Gastroesophageal sphincter (tissue), 4 donors: ENCODE measurements around the gene REEP3. TPM values are rescaled to one million over a fixed set of nuclear protein-coding genes. Genes with fewer than 3 reads are reported as not detected.

Source experiments
- ATAC-seq: fragments of 150-250 bp; one replicate; pipeline ENCODE4 v1.9.1; 2016; ENCODE audit warnings: mild to moderate bottlenecking, moderate library complexity
- H3K27ac ChIP-seq, 4 donors: fragments of 200-600 bp; sonication (generic) in 3 of 4; 1 replicate in 3 of 4; 2 replicates in 1 of 4; pipeline ENCODE4 v1.5.1; 2016 to 2019
- H3K27me3 ChIP-seq: fragments of 200-600 bp; sonication (generic); one replicate; pipeline ENCODE4 v1.5.1; 2019
- H3K36me3 ChIP-seq, 2 donors: fragments of 200-600 bp; sonication (generic); one replicate each; pipeline ENCODE4 v1.5.1; 2019; ENCODE audit warnings: control low read depth in 1 of 2
- H3K4me1 ChIP-seq, 3 donors: fragments of 200-600 bp; sonication (generic); 1 replicate in 2 of 3; 2 replicates in 1 of 3; pipeline ENCODE4 v1.5.1; 2016 to 2019; ENCODE audit warnings: control low read depth in 2 of 3
- H3K4me3 ChIP-seq, 2 donors: fragments of 200-600 bp; sonication (generic); one replicate each; pipeline ENCODE4 v1.5.1; 2019; ENCODE audit warnings: mild to moderate bottlenecking in 1 of 2, moderate library complexity in 1 of 2
- H3K9me3 ChIP-seq, 3 donors: fragments of 200-600 bp; sonication (generic); one replicate each; pipeline ENCODE4 v1.5.1; 2017 to 2019; ENCODE audit warnings: control low read depth in 2 of 3
- EP300 ChIP-seq: sonication (generic); formaldehyde crosslinking; IDR thresholded peaks from one replicate; pipeline ENCODE4 v1.6.1; 2017; ENCODE audit warnings: antibody characterized with exemption, mild to moderate bottlenecking
- POLR2A ChIP-seq, 2 donors: fragments of 450-650 bp; IDR thresholded peaks; one replicate each; pipeline ENCODE4 v1.6.1; 2017; ENCODE audit warnings: antibody characterized with exemption in 2 of 2, mild to moderate bottlenecking in 2 of 2, moderate library complexity in 1 of 2
- POLR2AphosphoS5 ChIP-seq: sonication (generic); formaldehyde crosslinking; IDR thresholded peaks from one replicate; pipeline ENCODE4 v1.6.1; 2017; ENCODE audit warnings: antibody characterized with exemption
- WGBS, 2 donors: methylation state at CpG; one replicate each; pipeline ENCODE4 v1.1.5; 2018; ENCODE audit warnings: low coverage in 1 of 2; 5-methylcytosine and 5-hydroxymethylcytosine counted together
- total RNA-seq, 4 donors: library from RNA; depleted of rRNA; stranded (reverse); fragments of >200 nt; gene quantifications; one replicate each; pipeline ENCODE4 v1.1.0, GENCODE V29; 2016
- TF ChIP-seq, protein P1 (sequence below), 4 experiments: fragments of 200-600 bp in 2 of 4; fragments of 450-650 bp in 2 of 4; sonication (generic) in 1 of 4; IDR thresholded peaks; one replicate each; pipeline ENCODE4 v1.5.1; 2017 to 2019; ENCODE audit warnings: antibody characterized with exemption in 4 of 4, mild to moderate bottlenecking in 2 of 4, moderate library complexity in 2 of 4

REEP3 gene
- total RNA-seq, 4 donors from 2014 or later, result 86.1 to 129 (median 97.3) TPM

DNA sequence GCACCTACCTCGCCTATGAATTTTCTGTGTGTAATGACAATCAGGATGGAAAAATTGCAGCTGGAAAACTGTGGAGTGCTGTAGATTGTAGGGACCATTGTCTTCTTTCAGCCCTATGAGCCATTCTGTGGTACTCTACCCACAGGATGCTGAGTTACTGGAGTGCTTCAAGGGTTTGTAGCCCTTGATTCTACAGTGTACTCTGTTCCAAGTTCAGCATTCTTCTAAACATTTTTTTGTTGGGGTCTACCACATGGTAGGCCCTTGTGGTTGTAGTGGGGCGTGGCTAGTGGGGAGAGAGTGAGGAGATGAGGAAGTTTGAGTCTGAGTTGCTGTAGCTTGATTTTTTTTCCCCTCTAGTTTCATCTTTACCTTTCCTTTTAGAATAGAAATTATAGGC lies 33.5 kb downstream of the REEP3 start:
- H3K4me1 ChIP-seq, result peaks cover 0 to 29% (median 5%) of the 10 kb centered on the region in 3 donors
- H3K27ac ChIP-seq, result no peak overlapping the region
- H3K4me3 ChIP-seq, result no peak overlapping the region
- 81 to 100% methylated on average over 2 of the region's 2 CpGs for WGBS, 2 donors
- H3K27me3 ChIP-seq, result no peaks in the 10 kb centered on the region
- H3K9me3 ChIP-seq, result no peaks in the 10 kb centered on the region
- H3K36me3 ChIP-seq, result no peaks in the 10 kb centered on the region
- ATAC-seq, result no peak
- TF ChIP-seq EP300 (no peak), POLR2A (IDR thresholded peaks at IDR 0.05) (no peak), POLR2AphosphoS5 (no peak)
- TF ChIP-seq, protein P1, sequence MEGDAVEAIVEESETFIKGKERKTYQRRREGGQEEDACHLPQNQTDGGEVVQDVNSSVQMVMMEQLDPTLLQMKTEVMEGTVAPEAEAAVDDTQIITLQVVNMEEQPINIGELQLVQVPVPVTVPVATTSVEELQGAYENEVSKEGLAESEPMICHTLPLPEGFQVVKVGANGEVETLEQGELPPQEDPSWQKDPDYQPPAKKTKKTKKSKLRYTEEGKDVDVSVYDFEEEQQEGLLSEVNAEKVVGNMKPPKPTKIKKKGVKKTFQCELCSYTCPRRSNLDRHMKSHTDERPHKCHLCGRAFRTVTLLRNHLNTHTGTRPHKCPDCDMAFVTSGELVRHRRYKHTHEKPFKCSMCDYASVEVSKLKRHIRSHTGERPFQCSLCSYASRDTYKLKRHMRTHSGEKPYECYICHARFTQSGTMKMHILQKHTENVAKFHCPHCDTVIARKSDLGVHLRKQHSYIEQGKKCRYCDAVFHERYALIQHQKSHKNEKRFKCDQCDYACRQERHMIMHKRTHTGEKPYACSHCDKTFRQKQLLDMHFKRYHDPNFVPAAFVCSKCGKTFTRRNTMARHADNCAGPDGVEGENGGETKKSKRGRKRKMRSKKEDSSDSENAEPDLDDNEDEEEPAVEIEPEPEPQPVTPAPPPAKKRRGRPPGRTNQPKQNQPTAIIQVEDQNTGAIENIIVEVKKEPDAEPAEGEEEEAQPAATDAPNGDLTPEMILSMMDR (IDR thresholded peaks at IDR 0.05), result no peak

DNA sequence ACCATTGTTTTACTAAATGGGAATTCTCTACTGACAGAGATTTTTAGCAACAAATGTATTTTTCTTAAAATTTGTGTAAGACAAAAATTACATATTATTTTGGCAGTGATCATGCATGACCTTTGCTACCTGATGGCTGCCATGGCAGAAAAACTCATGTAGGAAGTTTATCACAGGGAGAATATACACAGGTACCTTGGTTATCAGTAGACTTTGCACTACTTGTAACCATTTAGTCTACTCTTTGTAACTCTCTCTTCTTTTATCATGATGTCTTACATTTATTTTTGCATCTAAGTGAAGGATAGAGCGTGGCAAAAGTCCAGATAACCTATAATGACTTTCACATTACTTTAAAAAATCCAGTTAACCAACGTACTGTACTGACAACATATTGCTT lies 34.1 kb downstream of the REEP3 start:
- no peak for ATAC-seq
- no peaks in the 10 kb centered on the region for H3K27me3 ChIP-seq
- no peak overlapping the region for H3K27ac ChIP-seq
- TF ChIP-seq EP300 (no peak), POLR2A (IDR thresholded peaks at IDR 0.05) (no peak), POLR2AphosphoS5 (no peak)
- TF ChIP-seq, protein P1 (IDR thresholded peaks at IDR 0.05), result no peak
- peaks cover 0 to 26% (median 5%) of the 10 kb centered on the region in 3 donors for H3K4me1 ChIP-seq
- no peaks in the 10 kb centered on the region for H3K9me3 ChIP-seq
- no peak overlapping the region for H3K4me3 ChIP-seq
- no peaks in the 10 kb centered on the region for H3K36me3 ChIP-seq
- WGBS, 2 donors, result 65 to 67% methylated on average over 2 of the region's 2 CpGs

DNA sequence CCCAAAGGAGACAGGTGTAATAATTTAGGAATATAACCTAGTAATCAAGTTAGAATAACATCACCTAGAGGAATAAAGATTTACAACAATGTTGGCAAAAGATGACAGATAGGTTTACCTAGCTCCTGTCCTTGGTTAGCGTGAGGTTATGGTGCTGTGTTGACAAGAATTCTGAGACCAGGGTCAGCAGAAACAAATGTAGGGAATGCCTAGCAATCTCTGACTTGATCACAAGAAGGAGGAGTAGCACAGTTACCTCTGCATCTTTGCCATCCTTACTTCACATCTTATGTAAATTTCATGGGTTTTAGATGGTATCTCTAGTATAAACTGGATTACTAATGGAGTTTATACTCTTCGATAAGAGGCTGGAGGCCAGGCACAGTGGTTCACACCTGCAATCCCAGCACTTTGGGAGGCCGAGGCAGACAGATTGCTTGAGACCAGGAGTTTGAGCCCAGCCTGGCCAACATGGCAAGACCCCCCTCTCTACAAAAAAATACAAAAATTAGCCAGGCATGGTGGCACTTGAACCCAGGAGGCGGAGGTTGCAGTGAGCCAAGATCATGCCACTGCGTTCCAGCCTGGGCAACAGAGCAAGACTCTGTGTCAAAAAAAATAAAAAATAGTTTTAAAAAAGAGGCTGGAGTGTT lies 37.1 kb downstream of the REEP3 start:
- Histone ChIP-seq H3K36me3 (no peaks in the 10 kb centered on the region), H3K4me1 (peaks cover 0 to 22% (median 5%) of the 10 kb centered on the region in 3 donors), H3K4me3 (no peak overlapping the region), H3K27ac (no peak overlapping the region), H3K9me3 (no peaks in the 10 kb centered on the region), H3K27me3 (no peaks in the 10 kb centered on the region)
- TF ChIP-seq POLR2AphosphoS5 (no peak), POLR2A (IDR thresholded peaks at IDR 0.05) (no peak), EP300 (no peak)
- TF ChIP-seq, protein P1 (IDR thresholded peaks at IDR 0.05), result no peak
- 93 to 100% methylated on average over 1 to 5 of the region's 5 CpGs for WGBS, 2 donors
- no peak for ATAC-seq

DNA sequence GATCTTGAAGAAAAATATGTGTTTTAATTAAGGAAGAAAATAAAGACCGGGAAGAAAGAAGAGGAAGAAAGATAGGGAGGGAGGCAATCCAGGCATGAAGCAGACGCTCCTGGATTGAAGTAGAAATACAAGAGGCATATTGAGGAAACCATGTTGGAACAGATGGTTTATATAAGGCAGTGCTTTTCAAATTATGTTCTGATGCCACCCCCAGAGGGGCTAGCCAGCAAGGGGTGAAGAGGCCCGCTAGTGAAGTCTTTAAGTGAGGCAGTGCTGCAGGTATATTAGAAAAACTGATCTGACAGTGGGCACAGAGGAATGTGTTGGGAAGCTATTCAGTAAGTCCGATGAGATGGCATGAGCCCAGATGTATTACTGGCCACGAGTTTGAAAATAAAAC lies 40.1 kb downstream of the REEP3 start:
- H3K4me1 ChIP-seq, result peaks cover 0 to 5% (median 0%) of the 10 kb centered on the region in 3 donors
- H3K9me3 ChIP-seq, result no peaks in the 10 kb centered on the region
- H3K4me3 ChIP-seq, result no peak overlapping the region
- TF ChIP-seq EP300 (no peak), POLR2A (IDR thresholded peaks at IDR 0.05) (no peak), POLR2AphosphoS5 (no peak)
- TF ChIP-seq, protein P1 (IDR thresholded peaks at IDR 0.05), result no peak
- 77 to 83% methylated on average over 4 to 5 of the region's 5 CpGs for WGBS, 2 donors
- H3K36me3 ChIP-seq, result no peaks in the 10 kb centered on the region
- ATAC-seq, result no peak
- H3K27me3 ChIP-seq, result no peaks in the 10 kb centered on the region
- no peak overlapping the region for H3K27ac ChIP-seq

DNA sequence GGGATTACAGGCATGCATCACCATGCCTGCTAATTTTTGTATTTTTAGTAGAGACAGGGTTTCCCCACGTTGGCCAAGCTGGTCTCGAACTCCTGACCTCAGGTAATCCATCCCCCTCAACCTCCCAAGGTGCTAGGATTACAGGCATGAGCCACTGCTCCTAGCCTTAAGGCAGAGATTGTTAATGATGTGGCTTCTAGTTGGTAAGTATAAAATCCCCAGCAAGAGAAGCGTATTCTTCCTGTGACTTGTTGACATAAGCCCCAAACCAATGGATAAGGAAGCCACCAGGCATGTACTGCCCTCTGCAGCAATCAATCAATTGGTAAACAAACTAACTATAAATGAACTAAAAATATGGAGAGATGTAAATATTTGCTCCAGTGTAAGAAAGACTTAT lies 41.2 kb downstream of the REEP3 start:
- no peak overlapping the region for H3K4me3 ChIP-seq
- TF ChIP-seq EP300 (no peak), POLR2AphosphoS5 (no peak), POLR2A (IDR thresholded peaks at IDR 0.05) (no peak)
- TF ChIP-seq, protein P1 (IDR thresholded peaks at IDR 0.05), result no peak
- peaks cover 0 to 4% (median 0%) of the 10 kb centered on the region in 3 donors for H3K4me1 ChIP-seq
- no peaks in the 10 kb centered on the region for H3K9me3 ChIP-seq
- H3K36me3 ChIP-seq, result no peaks in the 10 kb centered on the region
- H3K27ac ChIP-seq, result no peak overlapping the region
- H3K27me3 ChIP-seq, result no peaks in the 10 kb centered on the region
- ATAC-seq, result no peak
- WGBS, 2 donors, result 66% methylated on average over 3 of the region's 3 CpGs; no CpG with 5 or more reads in 1 of the 2 donors
